GM12878 (cell line): Measurements from ENCODE around the gene STON2.

ENCODE experiments used
- ATF3 ChIP-seq: IDR thresholded peaks from 2 replicates; pipeline ENCODE4 v1.6.1; 2011; ENCODE audit warnings: low read depth, mild to moderate bottlenecking, low read length, moderate library complexity, borderline replicate concordance; ENCODE audit errors: extremely low read depth
- BRCA1 ChIP-seq: IDR thresholded peaks from 2 replicates; pipeline ENCODE4 v1.6.1; 2011; ENCODE audit warnings: low read depth, low read length, improper control_type of control experiment
- CTCF ChIP-seq, 3 experiments: IDR thresholded peaks in 2 of 3; conservative IDR thresholded peaks in 1 of 3; 2 replicates each; pipeline ENCODE4 v1.5.1; 2011; ENCODE audit warnings: low read depth in 3 of 3, low read length in 3 of 3, mild to moderate bottlenecking in 3 of 3, control low read depth in 2 of 3, moderate library complexity in 2 of 3, inconsistent platforms in 1 of 3, mixed read lengths in 1 of 3; ENCODE audit not compliant: control insufficient read depth in 2 of 3, insufficient read depth in 1 of 3; ENCODE audit errors: extremely low read depth in 1 of 3
- EED ChIP-seq: sonication (generic); IDR thresholded peaks from 2 replicates; pipeline ENCODE4 v1.6.1; 2016; ENCODE audit warnings: antibody characterized with exemption, low read depth
- JUND ChIP-seq: IDR thresholded peaks from 2 replicates; pipeline ENCODE4 v1.6.1; 2012; ENCODE audit warnings: low read depth, mild to moderate bottlenecking, low read length, improper control_type of control experiment, moderate library complexity
- POLR2A ChIP-seq: IDR thresholded peaks from 2 replicates; pipeline ENCODE4 v1.6.1; 2011; ENCODE audit warnings: low read depth, mild to moderate bottlenecking, low read length
- RCOR1 ChIP-seq: conservative IDR thresholded peaks from 2 replicates; pipeline ENCODE4 v1.6.1; 2012; ENCODE audit warnings: low read depth, low read length, improper control_type of control experiment
- ZNF384 ChIP-seq: IDR thresholded peaks from 2 replicates; pipeline ENCODE4 v1.6.1; 2012; ENCODE audit warnings: low read depth, mild to moderate bottlenecking, low read length, improper control_type of control experiment, borderline replicate concordance
- TF ChIP-seq, protein P1 (sequence below): fragments of 450-650 bp; formaldehyde crosslinking; IDR thresholded peaks from 2 replicates; pipeline ENCODE4 v1.4.0; 2022; ENCODE audit warnings: mild to moderate bottlenecking, moderate library complexity

- TF ChIP-seq EED (no peak), JUND (no peak), RCOR1 (no peak), BRCA1 (no peak), POLR2A (no peak), ATF3 (no peak), CTCF (IDR thresholded peaks at IDR 0.05 in 2 of 3, conservative IDR thresholded peaks at IDR 0.05 in 1 of 3; ENCODE audit: control insufficient read depth in 2 of 3, extremely low read depth in 1 of 3, insufficient read depth in 1 of 3, low read depth in 3 of 3, low read length in 3 of 3) (no peak), ZNF384 (no peak)
- TF ChIP-seq, protein P1, sequence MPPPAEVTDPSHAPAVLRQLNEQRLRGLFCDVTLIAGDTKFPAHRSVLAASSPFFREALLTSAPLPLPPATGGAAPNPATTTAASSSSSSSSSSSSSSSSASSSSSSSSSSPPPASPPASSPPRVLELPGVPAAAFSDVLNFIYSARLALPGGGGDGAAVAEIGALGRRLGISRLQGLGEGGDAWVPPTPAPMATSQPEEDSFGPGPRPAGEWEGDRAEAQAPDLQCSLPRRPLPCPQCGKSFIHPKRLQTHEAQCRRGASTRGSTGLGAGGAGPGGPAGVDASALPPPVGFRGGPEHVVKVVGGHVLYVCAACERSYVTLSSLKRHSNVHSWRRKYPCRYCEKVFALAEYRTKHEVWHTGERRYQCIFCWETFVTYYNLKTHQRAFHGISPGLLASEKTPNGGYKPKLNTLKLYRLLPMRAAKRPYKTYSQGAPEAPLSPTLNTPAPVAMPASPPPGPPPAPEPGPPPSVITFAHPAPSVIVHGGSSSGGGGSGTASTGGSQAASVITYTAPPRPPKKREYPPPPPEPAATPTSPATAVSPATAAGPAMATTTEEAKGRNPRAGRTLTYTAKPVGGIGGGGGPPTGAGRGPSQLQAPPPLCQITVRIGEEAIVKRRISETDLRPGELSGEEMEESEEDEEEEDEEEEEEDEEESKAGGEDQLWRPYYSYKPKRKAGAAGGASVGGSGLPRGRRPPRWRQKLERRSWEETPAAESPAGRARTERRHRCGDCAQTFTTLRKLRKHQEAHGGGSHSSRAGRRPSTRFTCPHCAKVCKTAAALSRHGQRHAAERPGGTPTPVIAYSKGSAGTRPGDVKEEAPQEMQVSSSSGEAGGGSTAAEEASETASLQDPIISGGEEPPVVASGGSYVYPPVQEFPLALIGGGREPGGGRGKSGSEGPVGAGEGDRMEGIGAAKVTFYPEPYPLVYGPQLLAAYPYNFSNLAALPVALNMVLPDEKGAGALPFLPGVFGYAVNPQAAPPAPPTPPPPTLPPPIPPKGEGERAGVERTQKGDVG (CRISPR knock-in tag), result no peak
Measured at GRCh38 chr14:81336009-81336408, 64.1 kb downstream of the STON2 start.
